Measurements from ENCODE around the gene DEK. TPM values are rescaled to one million over a fixed set of nuclear protein-coding genes. Genes with fewer than 3 reads are reported as not detected.

DEK gene
- polyA plus RNA-seq, 1 donor (not counting 4 experiments of a cell fraction or from before 2014, with no cell fraction given) = 45.0 TPM

- dilution Hi-C loops (cut with MboI; ENCODE audit: extremely low pct_ligation_motif_present, low sequenced_read_pairs) = no loop called here
- no peaks in the 10 kb centered on the region for H3K9me1 ChIP-seq (ENCODE audit: control insufficient read depth, extremely low read depth, insufficient read depth, low read length)
- H3K9me3 ChIP-seq (ENCODE audit: control insufficient read depth, low read depth, low read length) = no peaks in the 10 kb centered on the region
- no peak for FAIRE-seq
- H4K20me1 ChIP-seq (ENCODE audit: control insufficient read depth, extremely low read depth, insufficient read depth, low read length) = no peaks in the 10 kb centered on the region
- H3K4me3 ChIP-seq (ENCODE audit: control insufficient read depth in 2 of 3, extremely low read depth in 1 of 3, insufficient read depth in 2 of 3, low read depth in 1 of 3, low read length in 3 of 3) = no peak overlapping the region
- H3K4me2 ChIP-seq (ENCODE audit: control insufficient read depth, extremely low read depth, insufficient read depth, low read depth, low read length) = no peak overlapping the region
- H3K4me1 ChIP-seq (ENCODE audit: control insufficient read depth, extremely low read depth, insufficient read depth, low read length) = no peaks in the 10 kb centered on the region
- peaks cover 3 to 14% of the 10 kb centered on the region in 2 experiments for H3K36me3 ChIP-seq (ENCODE audit: control insufficient read depth in 2 of 2, extremely low read depth in 1 of 2, insufficient read depth in 2 of 2, low read length in 2 of 2)
- no peak overlapping the region for H2AFZ ChIP-seq (ENCODE audit: control insufficient read depth, low read length)
- no peaks in the 10 kb centered on the region for H3K79me2 ChIP-seq (ENCODE audit: control insufficient read depth, insufficient read depth, low read length)
- H3K27ac ChIP-seq (ENCODE audit: control insufficient read depth, insufficient read depth, low read length) = no peak overlapping the region
- no peaks in the 10 kb centered on the region for H3K27me3 ChIP-seq (ENCODE audit: control insufficient read depth, extremely low read depth, insufficient read depth, low read length)
- H3K9ac ChIP-seq (ENCODE audit: control insufficient read depth, extremely low read depth, insufficient read depth, low read length) = no peak overlapping the region
- TF ChIP-seq EZH2 (IDR thresholded peaks at IDR 0.05; ENCODE audit: low read length) = no peak
- TF ChIP-seq CTCF (optimal IDR thresholded peaks at IDR 0.05 in 1 of 3, IDR thresholded peaks at IDR 0.05 in 1 of 3, conservative IDR thresholded peaks at IDR 0.05 in 1 of 3; ENCODE audit: extremely low read depth in 1 of 3, insufficient read depth in 2 of 3, low read length in 3 of 3) = peak in 1 of 3 experiments; percentile 5
- no peak for DNase-seq (ENCODE audit: low read depth, low spot score)
These were observed 76.6 kb downstream of the DEK start for GRCh38 chr6:18187701-18188100.

- H3K9me1 ChIP-seq (ENCODE audit: control insufficient read depth, extremely low read depth, insufficient read depth, low read length) = no peaks in the 10 kb centered on the region
- H3K27ac ChIP-seq (ENCODE audit: control insufficient read depth, insufficient read depth, low read length) = no peak overlapping the region
- H3K36me3 ChIP-seq (ENCODE audit: control insufficient read depth in 2 of 2, extremely low read depth in 1 of 2, insufficient read depth in 2 of 2, low read length in 2 of 2) = peaks cover 3 to 14% of the 10 kb centered on the region in 2 experiments
- dilution Hi-C loops (cut with MboI; ENCODE audit: extremely low pct_ligation_motif_present, low sequenced_read_pairs) = no loop called here
- FAIRE-seq = no peak
- no peak overlapping the region for H2AFZ ChIP-seq (ENCODE audit: control insufficient read depth, low read length)
- no peak overlapping the region for H3K4me2 ChIP-seq (ENCODE audit: control insufficient read depth, extremely low read depth, insufficient read depth, low read depth, low read length)
- no peaks in the 10 kb centered on the region for H3K79me2 ChIP-seq (ENCODE audit: control insufficient read depth, insufficient read depth, low read length)
- H3K9me3 ChIP-seq (ENCODE audit: control insufficient read depth, low read depth, low read length) = no peaks in the 10 kb centered on the region
- TF ChIP-seq CTCF (optimal IDR thresholded peaks at IDR 0.05 in 1 of 3, IDR thresholded peaks at IDR 0.05 in 1 of 3, conservative IDR thresholded peaks at IDR 0.05 in 1 of 3; ENCODE audit: extremely low read depth in 1 of 3, insufficient read depth in 2 of 3, low read length in 3 of 3) (no peak), EZH2 (IDR thresholded peaks at IDR 0.05; ENCODE audit: low read length) (no peak)
- H3K4me1 ChIP-seq (ENCODE audit: control insufficient read depth, extremely low read depth, insufficient read depth, low read length) = no peaks in the 10 kb centered on the region
- H3K27me3 ChIP-seq (ENCODE audit: control insufficient read depth, extremely low read depth, insufficient read depth, low read length) = no peaks in the 10 kb centered on the region
- H4K20me1 ChIP-seq (ENCODE audit: control insufficient read depth, extremely low read depth, insufficient read depth, low read length) = no peaks in the 10 kb centered on the region
- H3K4me3 ChIP-seq (ENCODE audit: control insufficient read depth in 2 of 3, extremely low read depth in 1 of 3, insufficient read depth in 2 of 3, low read depth in 1 of 3, low read length in 3 of 3) = no peak overlapping the region
- H3K9ac ChIP-seq (ENCODE audit: control insufficient read depth, extremely low read depth, insufficient read depth, low read length) = no peak overlapping the region
- no peak for DNase-seq (ENCODE audit: low read depth, low spot score)
These were observed 77.6 kb downstream of the DEK start for GRCh38 chr6:18186540-18187250.

Measured in keratinocyte (primary cell).